ENCODE results near the gene PIH1D1. TPM values are rescaled to one million over a fixed set of nuclear protein-coding genes. Genes with fewer than 3 reads are reported as not detected.

PIH1D1 gene
- total and polyA plus RNA-seq, 2 of the 13 experiments (the other 11 are each of a cell fraction or from before 2014, with no cell fraction given) = 110 to 137 TPM

- ATAC-seq = no peak
- no peak overlapping the region for H3K4me2 ChIP-seq (ENCODE audit: low read depth, low read length)
Measured at GRCh38 chr19:49403404-49404187, 48.0 kb downstream of the PIH1D1 start.

More at GRCh38 chr19:49403404-49404187, 48.0 kb downstream of the PIH1D1 start:
- Histone ChIP-seq H3K9ac (ENCODE audit: insufficient read depth, low read depth, low read length) (no peak overlapping the region), H3K4me1 (ENCODE audit: insufficient read depth, low read length) (0 out of 2 replicates have a peak, but pooled peaks cover 13% of the 10 kb centered on the region), H3K36me3 (replicated peaks in 1 of 2; ENCODE audit: control insufficient read depth in 1 of 2, insufficient read depth in 2 of 2, low read length in 2 of 2) (no peaks in the 10 kb centered on the region), H2AFZ (ENCODE audit: low read length) (no peak overlapping the region), H3K27ac (ENCODE audit: extremely low read length, insufficient read depth, low read length) (no peak overlapping the region), H4K20me1 (ENCODE audit: insufficient read depth, low read length) (no peaks in the 10 kb centered on the region), H3K4me3 (replicated peaks in 1 of 3; ENCODE audit: insufficient read depth in 1 of 3, low read depth in 2 of 3, low read length in 3 of 3) (no peak overlapping the region), H3K9me3 (ENCODE audit: low read length) (no peaks in the 10 kb centered on the region), H3K79me2 (ENCODE audit: insufficient read depth, low read length) (no peaks in the 10 kb centered on the region), H3K27me3 (ENCODE audit: control insufficient read depth in 1 of 2, insufficient read depth in 2 of 2, low read length in 2 of 2) (peaks cover 7 to 17% of the 10 kb centered on the region in 2 experiments; a peak in 4 of 5 replicates)
- FAIRE-seq (no peak), DNase-seq (ENCODE audit: low spot score) (no peak)
- TF ChIP-seq ZNF563 (CRISPR knock-in tag; IDR thresholded peaks at IDR 0.05) (no peak), ZNF569 (CRISPR knock-in tag; IDR thresholded peaks at IDR 0.05; ENCODE audit: borderline replicate concordance) (no peak), ZFP41 (CRISPR knock-in tag; IDR thresholded peaks at IDR 0.05; ENCODE audit: borderline replicate concordance) (no peak), RBM22 (optimal IDR thresholded peaks at IDR 0.05; ENCODE audit: low read length) (no peak), PHF5A (CRISPR knock-in tag; IDR thresholded peaks at IDR 0.05; ENCODE audit: low read depth, unreplicated experiment) (no peak), ZFP91 (CRISPR knock-in tag; IDR thresholded peaks at IDR 0.05; ENCODE audit: borderline replicate concordance) (no peak), BCL6 (CRISPR knock-in tag; IDR thresholded peaks at IDR 0.05) (no peak), ZNF33A (CRISPR knock-in tag; IDR thresholded peaks at IDR 0.05; ENCODE audit: borderline replicate concordance) (no peak), POLR2AphosphoS5 (IDR thresholded peaks at IDR 0.05; ENCODE audit: low read depth, low read length) (no peak), ZNF362 (CRISPR knock-in tag; IDR thresholded peaks at IDR 0.05; ENCODE audit: borderline replicate concordance) (no peak), ZNF792 (CRISPR knock-in tag; IDR thresholded peaks at IDR 0.05) (no peak), ELF3 (CRISPR knock-in tag; IDR thresholded peaks at IDR 0.05) (no peak), POLR2AphosphoS2 (IDR thresholded peaks at IDR 0.05; ENCODE audit: low read depth, low read length) (no peak), NFKBIZ (CRISPR knock-in tag; IDR thresholded peaks at IDR 0.05) (no peak), ATF1 (CRISPR knock-in tag; IDR thresholded peaks at IDR 0.05) (no peak), ZNF138 (CRISPR knock-in tag; IDR thresholded peaks at IDR 0.05; ENCODE audit: low read depth) (no peak), ZNF775 (CRISPR knock-in tag; IDR thresholded peaks at IDR 0.05; ENCODE audit: borderline replicate concordance) (no peak), ZSCAN31 (CRISPR knock-in tag; IDR thresholded peaks at IDR 0.05; ENCODE audit: low read depth) (no peak), ZNF709 (CRISPR knock-in tag; IDR thresholded peaks at IDR 0.05) (no peak)
- WGBS (ENCODE audit: low lambda C conversion rate) = 23% methylated on average over 3 of the region's 7 CpGs
- in situ Hi-C loops (cut with HindIII; ENCODE audit: extremely low pct_ligation_motif_present, low pct_unique_long_range_greater_than_20kb) = no loop called here
- ChIA-PET POLR2A (no interaction called here), CTCF (ENCODE audit: low intra/inter-chr PET ratio, low total read pairs) (no interaction called here)
- intact Hi-C loops (cut with micrococcal nuclease; ENCODE audit: unreplicated experiment) = no loop called here
- BruUV-seq (replicated peaks) = no TSS peak
